ENCODE measurements around the gene TMEM107.

TMEM107 gene

GRCh38 chr17:8159459-8160223 is 16.5 kb downstream of the TMEM107 start:
- Mint-ChIP-seq H3K27ac (peak overlapping the region; percentile 71 to 87 (median 84)), H3K27me3 (ENCODE audit: low read depth) (no peaks in the 10 kb centered on the region), H3K4me1 (peaks cover 42% of the 10 kb centered on the region), H3K36me3 (ENCODE audit: low read depth) (peaks cover 21% of the 10 kb centered on the region), H3K9me3 (no peaks in the 10 kb centered on the region), H3K4me3 (peak overlapping the region; percentile 82 to 87 (median 85))
- no peak for TF ChIP-seq CTCF (IDR thresholded peaks at IDR 0.05; ENCODE audit: unreplicated experiment in 3 of 3)

- H3K4me3 Mint-ChIP-seq = peak overlapping the region; percentile 67 to 81 (median 80)
These were observed 17.2 kb downstream of the TMEM107 start for GRCh38 chr17:8159032-8159400.

GRCh38 chr17:8158267-8159031 is 17.7 kb downstream of the TMEM107 start:
- H3K36me3 Mint-ChIP-seq (ENCODE audit: low read depth) = peaks cover 21% of the 10 kb centered on the region
- peak overlapping the region; percentile 67 to 81 (median 80) for H3K4me3 Mint-ChIP-seq
- no peaks in the 10 kb centered on the region for H3K9me3 Mint-ChIP-seq
- no peaks in the 10 kb centered on the region for H3K27me3 Mint-ChIP-seq (ENCODE audit: low read depth)
- peak; percentile 87 to 93 (median 90) for TF ChIP-seq CTCF (IDR thresholded peaks at IDR 0.05; ENCODE audit: unreplicated experiment in 3 of 3)
- H3K4me1 Mint-ChIP-seq = peaks cover 31% of the 10 kb centered on the region
- H3K27ac Mint-ChIP-seq = peak overlapping the region; percentile 66 to 87 (median 87)

More at GRCh38 chr17:8159032-8159400, 17.2 kb downstream of the TMEM107 start:
- Mint-ChIP-seq H3K27ac (peak overlapping the region; percentile 66 to 87 (median 87)), H3K4me1 (peaks cover 36% of the 10 kb centered on the region), H3K36me3 (ENCODE audit: low read depth) (peaks cover 21% of the 10 kb centered on the region), H3K27me3 (ENCODE audit: low read depth) (no peaks in the 10 kb centered on the region), H3K9me3 (no peaks in the 10 kb centered on the region)
- TF ChIP-seq CTCF (IDR thresholded peaks at IDR 0.05; ENCODE audit: unreplicated experiment in 3 of 3) = no peak

- Mint-ChIP-seq H3K4me3 (no peak overlapping the region), H3K27ac (no peak overlapping the region), H3K9me3 (no peaks in the 10 kb centered on the region), H3K27me3 (ENCODE audit: low read depth) (no peaks in the 10 kb centered on the region), H3K4me1 (peaks cover 27% of the 10 kb centered on the region), H3K36me3 (ENCODE audit: low read depth) (peaks cover 21% of the 10 kb centered on the region)
- TF ChIP-seq CTCF (IDR thresholded peaks at IDR 0.05; ENCODE audit: unreplicated experiment in 3 of 3) = no peak
These were observed 19.8 kb downstream of the TMEM107 start for GRCh38 chr17:8156246-8156992.

- peaks cover 24% of the 10 kb centered on the region for H3K4me1 Mint-ChIP-seq
- TF ChIP-seq CTCF (IDR thresholded peaks at IDR 0.05; ENCODE audit: unreplicated experiment in 3 of 3) = no peak
- H3K4me3 Mint-ChIP-seq = no peak overlapping the region
- H3K27ac Mint-ChIP-seq = no peak overlapping the region
- H3K9me3 Mint-ChIP-seq = no peaks in the 10 kb centered on the region
- H3K27me3 Mint-ChIP-seq (ENCODE audit: low read depth) = no peaks in the 10 kb centered on the region
- peaks cover 18% of the 10 kb centered on the region for H3K36me3 Mint-ChIP-seq (ENCODE audit: low read depth)
These were observed 20.3 kb downstream of the TMEM107 start for GRCh38 chr17:8155996-8156245.
